ENCODE results near the gene SDHAF2. TPM values are rescaled to one million over a fixed set of nuclear protein-coding genes. Genes with fewer than 3 reads are reported as not detected.

The SDHAF2 gene
- total and polyA plus RNA-seq, 2 of the 13 experiments (the other 11 are each of a cell fraction or from before 2014, with no cell fraction given): 44.2 to 70.4 TPM

- DNase-seq (ENCODE audit: low spot score): no peak
- no peak for TF ChIP-seq MAZ (IDR thresholded peaks at IDR 0.05; ENCODE audit: borderline replicate concordance, low read depth, low read length)
- peak; percentile 30; the same call in 1 of the 2 replicates for TF ChIP-seq MAZ (CRISPR knock-in tag; IDR thresholded peaks at IDR 0.05; ENCODE audit: low read depth)
- no peak for TF ChIP-seq NBN (conservative IDR thresholded peaks at IDR 0.05)
- TF ChIP-seq NFKB2 (CRISPR knock-in tag; IDR thresholded peaks at IDR 0.05; ENCODE audit: borderline replicate concordance): 0 out of 2 replicates have a peak, but pooled peaks have one; percentile 33
- no peak for TF ChIP-seq REST (IDR thresholded peaks at IDR 0.05; ENCODE audit: borderline replicate concordance in 1 of 2, low read depth in 1 of 2, low read length in 2 of 2)
- TF ChIP-seq ZNF574 (CRISPR knock-in tag; IDR thresholded peaks at IDR 0.05): 0 out of 2 replicates have a peak, but pooled peaks have one; percentile 28
- TF ChIP-seq MYC (CRISPR knock-in tag; IDR thresholded peaks at IDR 0.05; ENCODE audit: borderline replicate concordance): 0 out of 2 replicates have a peak, but pooled peaks have one; percentile 28
- no peak for TF ChIP-seq SRSF1 (optimal IDR thresholded peaks at IDR 0.05; ENCODE audit: low read depth, low read length)
- no peak for TF ChIP-seq TFDP1 (CRISPR knock-in tag; IDR thresholded peaks at IDR 0.05; ENCODE audit: borderline replicate concordance)
- peak; percentile 78 for TF ChIP-seq CTCF (CRISPR knock-in tag; IDR thresholded peaks at IDR 0.05)
These were observed 52.6 kb downstream of the SDHAF2 start for GRCh38 chr11:61482513-61482912.

More at GRCh38 chr11:61482513-61482912, 52.6 kb downstream of the SDHAF2 start:
- Histone ChIP-seq H3K4me2 (ENCODE audit: low read depth, low read length) (peak overlapping the region; percentile 22), H4K20me1 (ENCODE audit: insufficient read depth, low read length) (no peaks in the 10 kb centered on the region), H3K4me3 (replicated peaks in 1 of 3; ENCODE audit: insufficient read depth in 1 of 3, low read depth in 2 of 3, low read length in 3 of 3) (no peak overlapping the region; a peak in 1 of 6 replicates), H3K79me2 (ENCODE audit: insufficient read depth, low read length) (no peaks in the 10 kb centered on the region), H3K9me3 (ENCODE audit: low read length) (no peaks in the 10 kb centered on the region), H3K27me3 (ENCODE audit: control insufficient read depth in 1 of 2, insufficient read depth in 2 of 2, low read length in 2 of 2) (peaks cover 2 to 48% of the 10 kb centered on the region in 2 experiments), H3K4me1 (ENCODE audit: insufficient read depth, low read length) (peaks cover 42% of the 10 kb centered on the region), H3K9ac (ENCODE audit: insufficient read depth, low read depth, low read length) (no peak overlapping the region), H3K27ac (ENCODE audit: extremely low read length, insufficient read depth, low read length) (no peak overlapping the region), H3K36me3 (replicated peaks in 1 of 2; ENCODE audit: control insufficient read depth in 1 of 2, insufficient read depth in 2 of 2, low read length in 2 of 2) (no peaks in the 10 kb centered on the region), H2AFZ (ENCODE audit: low read length) (no peak overlapping the region)
- BruUV-seq (replicated peaks): no TSS peak
- FAIRE-seq (no peak), ATAC-seq (peak; percentile 76)
- CTCF ChIA-PET (ENCODE audit: low intra/inter-chr PET ratio, low total read pairs): no interaction called here
- 14% methylated on average over 1 of the region's 7 CpGs for WGBS (ENCODE audit: low lambda C conversion rate)
- POLR2A ChIA-PET: no interaction called here
- intact Hi-C loops (cut with micrococcal nuclease; ENCODE audit: unreplicated experiment) (no loop called here), in situ Hi-C loops (cut with HindIII; ENCODE audit: extremely low pct_ligation_motif_present, low pct_unique_long_range_greater_than_20kb) (no loop called here)
